GM12878 (cell line): ENCODE measurements around the gene FBLIM1. TPM values are rescaled to one million over a fixed set of nuclear protein-coding genes. Genes with fewer than 3 reads are reported as not detected.

Experiments
- ATAC-seq: fragments of 200-7000 bp; cut with Tn5 transposase; 3 replicates; pipeline ENCODE4 v1.9.1; 2020; ENCODE audit warnings: mild to moderate bottlenecking, moderate library complexity
- BruUV-seq: library from RNA; stranded (reverse); fragments of 400-500 nt; replicated peaks from 2 replicates; lab custom pipeline; 2021; lab: Mats Ljungman, UMichigan
- CTCF ChIA-PET: fragments of 300-600 bp; sonication (Branson Sonifier 250); formaldehyde crosslinking; extraction: SDS; loops from one replicate; lab custom pipeline; 2021; ENCODE audit warnings: inconsistent platforms; lab: Yijun Ruan, JAX
- POLR2A ChIA-PET: fragments of 350-600 bp; formaldehyde crosslinking; extraction: SDS; loops from one replicate; lab custom pipeline; 2021; ENCODE audit warnings: inconsistent platforms; lab: Charles Lee
- RAD21 ChIA-PET: fragments of 300-600 bp; sonication (Branson Sonifier 250); formaldehyde crosslinking; loops from one replicate; lab custom pipeline; 2023; ENCODE audit warnings: antibody characterized with exemption; ENCODE audit not compliant: unreplicated experiment; lab: Charles Lee
- SMC1A ChIA-PET: fragments of 300-600 bp; sonication (Branson Sonifier 250); formaldehyde crosslinking; loops from one replicate; lab custom pipeline; 2023; ENCODE audit not compliant: unreplicated experiment, uncharacterized antibody; lab: Charles Lee
- DNase-seq: peaks from one replicate; pipeline ENCODE4 v3.0.0-alpha.2; 2011; ENCODE audit warnings: low read depth, low spot score
- FAIRE-seq: peaks from 3 replicates; lab custom pipeline; 2011; peaks lifted over from hg19 to GRCh38; lab: Jason Lieb, UNC
- H2AFZ ChIP-seq: 2 replicates; pipeline ENCODE4 v1.6.0; 2011; ENCODE audit warnings: low read depth, low read length, control low read depth; ENCODE audit not compliant: control insufficient read depth
- H3K27ac ChIP-seq: 2 replicates; pipeline ENCODE4 v1.5.1; 2011; ENCODE audit warnings: control low read depth; ENCODE audit not compliant: control insufficient read depth, insufficient read depth
- H3K27me3 ChIP-seq, 2 experiments: replicated peaks in 1 of 2; 2 replicates each; pipeline versions ENCODE4 v1.6.0 to v1.6.1; 2011; ENCODE audit warnings: low read length in 1 of 2; ENCODE audit not compliant: control insufficient read depth in 2 of 2, insufficient read depth in 2 of 2
- H3K36me3 ChIP-seq, 2 experiments: 2 replicates each; pipeline ENCODE4 v1.5.1; 2011; ENCODE audit warnings: low read length in 1 of 2; ENCODE audit not compliant: control insufficient read depth in 2 of 2, insufficient read depth in 2 of 2
- H3K4me1 ChIP-seq: 2 replicates; pipeline ENCODE4 v1.6.1; 2011; ENCODE audit warnings: mild to moderate bottlenecking, low read length, moderate library complexity, mixed read lengths; ENCODE audit not compliant: control insufficient read depth, insufficient read depth
- H3K4me2 ChIP-seq: 2 replicates; pipeline ENCODE4 v1.6.0; 2011; ENCODE audit warnings: control low read depth; ENCODE audit not compliant: control insufficient read depth, insufficient read depth
- H3K4me3 ChIP-seq: fragments of 200-600 bp; sonication (generic); 2 replicates; pipeline ENCODE4 v1.5.1; 2016
- H3K79me2 ChIP-seq: 2 replicates; pipeline ENCODE4 v1.6.0; 2011; ENCODE audit warnings: low read length; ENCODE audit not compliant: control insufficient read depth, insufficient read depth
- H3K9ac ChIP-seq: 2 replicates; pipeline ENCODE4 v1.8.0; 2011; ENCODE audit warnings: low read length, control low read depth, mixed read lengths; ENCODE audit not compliant: control insufficient read depth, insufficient read depth
- H3K9me3 ChIP-seq: replicated peaks from 3 replicates; pipeline ENCODE4 v1.5.1; 2011; ENCODE audit warnings: mild to moderate bottlenecking, low read length; ENCODE audit not compliant: control insufficient read depth, insufficient read depth
- H4K20me1 ChIP-seq: 2 replicates; pipeline ENCODE4 v1.6.0; 2011; ENCODE audit not compliant: control insufficient read depth, insufficient read depth
- BACH1 ChIP-seq: fragments of 450-650 bp; IDR thresholded peaks from 2 replicates; pipeline ENCODE4 v1.6.1; 2017; ENCODE audit warnings: mild to moderate bottlenecking, borderline replicate concordance
- CREB1 ChIP-seq: IDR thresholded peaks from 2 replicates; pipeline ENCODE4 v1.6.1; 2012; ENCODE audit warnings: low read depth, mild to moderate bottlenecking, inconsistent platforms
- E2F4 ChIP-seq: IDR thresholded peaks from 2 replicates; pipeline ENCODE4 v1.6.1; 2012; ENCODE audit warnings: low read depth, low read length, improper control_type of control experiment
- E4F1 ChIP-seq: fragments of 450-650 bp; IDR thresholded peaks from 2 replicates; pipeline ENCODE4 v1.6.1; 2018; ENCODE audit warnings: borderline replicate concordance, mild to moderate bottlenecking; ENCODE audit not compliant: partially characterized antibody
- FOS ChIP-seq: IDR thresholded peaks from 3 replicates; pipeline ENCODE4 v1.6.1; 2011; ENCODE audit warnings: borderline replicate concordance; ENCODE audit not compliant: insufficient read length; ENCODE audit errors: extremely low read depth
- FOXK2 ChIP-seq: fragments of 450-650 bp; IDR thresholded peaks from 2 replicates; pipeline ENCODE4 v1.6.1; 2017; ENCODE audit warnings: mild to moderate bottlenecking, moderate library complexity
- GATAD2B ChIP-seq: fragments of 450-650 bp; conservative IDR thresholded peaks from 2 replicates; pipeline ENCODE4 v1.6.1; 2017; ENCODE audit warnings: low read depth, mild to moderate bottlenecking, moderate library complexity
- IRF4 ChIP-seq: IDR thresholded peaks from 2 replicates; pipeline ENCODE4 v1.6.1; 2011; ENCODE audit warnings: low read depth, low read length
- NFIC ChIP-seq: IDR thresholded peaks from 2 replicates; pipeline ENCODE4 v1.6.1; 2012; ENCODE audit warnings: low read depth, mild to moderate bottlenecking, inconsistent platforms, low read length, moderate library complexity
- NKRF ChIP-seq: fragments of 450-650 bp; conservative IDR thresholded peaks from 2 replicates; pipeline ENCODE4 v1.6.1; 2017; ENCODE audit warnings: mild to moderate bottlenecking, moderate library complexity
- POU2F2 ChIP-seq: IDR thresholded peaks from 3 replicates; pipeline ENCODE4 v1.6.1; 2011; ENCODE audit warnings: low read depth, mild to moderate bottlenecking, low read length, borderline replicate concordance
- SP1 ChIP-seq: IDR thresholded peaks from one replicate; pipeline ENCODE4 v1.6.1; 2011; ENCODE audit warnings: low read depth, low read length
- STAT3 ChIP-seq: IDR thresholded peaks from 2 replicates; pipeline ENCODE4 v1.6.1; 2011; ENCODE audit warnings: low read depth, low read length, improper control_type of control experiment
- ZBTB11 ChIP-seq: fragments of 450-650 bp; formaldehyde crosslinking; IDR thresholded peaks from 2 replicates; pipeline ENCODE4 v1.5.0; 2022; ENCODE audit warnings: mild to moderate bottlenecking, missing genetic modification characterization
- ZNF217 ChIP-seq: fragments of 450-650 bp; IDR thresholded peaks from 2 replicates; pipeline ENCODE4 v1.6.1; 2017; ENCODE audit warnings: antibody characterized with exemption, mild to moderate bottlenecking
- ZSCAN29 ChIP-seq: fragments of 450-650 bp; IDR thresholded peaks from 2 replicates; pipeline ENCODE4 v1.6.1; 2017; ENCODE audit warnings: mild to moderate bottlenecking, moderate library complexity
- WGBS: methylation state at CpG from one replicate; pipeline ENCODE4 v1.1.6; 2016; ENCODE audit warnings: low lambda C conversion rate; ENCODE audit not compliant: insufficient replicate concordance, insufficient coverage; ENCODE audit errors: missing lambda C conversion rate; 5-methylcytosine and 5-hydroxymethylcytosine counted together
- in situ Hi-C: fragments of 300-500 bp; cut with MboI; formaldehyde crosslinking; loops from 9 replicates; pipeline ENCODE4 v1.14.3; 2018; ENCODE audit warnings: mixed read lengths
- intact Hi-C: fragments of 100-400 bp; cut with micrococcal nuclease; formaldehyde crosslinking; loops from one replicate; pipeline ENCODE4 v1.14.2; 2022; ENCODE audit not compliant: unreplicated experiment
- polyA plus RNA-seq, 11 experiments: library from polyadenylated mRNA; depleted of rRNA in 4 of 11; unstranded in 6 of 11; stranded (reverse) in 5 of 11; fragments of >200 nt; fragmentation: Nextera tagmentation in 4 of 11; fragmentation: Illumina TruSeq in 1 of 11; extraction: Ambion mirVana in 4 of 11; extraction: Trizol in 1 of 11; gene quantifications; 1 replicate in 1 of 11; 2 replicates in 10 of 11; pipeline versions ENCODE4 v1.2.1 to v1.2.3, GENCODE V29; 2011 to 2016; ENCODE audit warnings: inconsistent platforms in 2 of 11, missing spikeins in 2 of 11, low read depth in 1 of 11
- total RNA-seq, 4 experiments: library from RNA; depleted of rRNA in 3 of 4; stranded (reverse); fragments of >200 nt in 3 of 4; fragmentation: Illumina TruSeq in 1 of 4; extraction: Trizol in 1 of 4; gene quantifications; 2 replicates each; pipeline versions ENCODE4 v1.2.1 to v1.2.3, GENCODE V29; 2013 to 2021

The FBLIM1 gene
- total and polyA plus RNA-seq, 10 of the 15 experiments (the other 5 are each of a cell fraction or from before 2014, with no cell fraction given): 0.03 to 0.13 TPM; not detected in 8

- TF ChIP-seq FOS: no peak
- TF ChIP-seq ZBTB11: no peak
- TF ChIP-seq GATAD2B: no peak
Observed at GRCh38 chr1:15727021-15727420, 31.6 kb upstream of the FBLIM1 start (continued).

GRCh38 chr1:15727424-15727823 is 31.2 kb upstream of the FBLIM1 start:
- no peak overlapping the region for H3K9ac ChIP-seq
- TSS peak; percentile 39 for BruUV-seq
- no peaks in the 10 kb centered on the region for H3K79me2 ChIP-seq
- H3K4me2 ChIP-seq: no peak overlapping the region
- no peak overlapping the region for H2AFZ ChIP-seq
- H3K4me3 ChIP-seq: no peak overlapping the region
- no peaks in the 10 kb centered on the region for H3K27me3 ChIP-seq
- intact Hi-C loops: no loop called here
- SMC1A ChIA-PET: no interaction called here
- 93% methylated on average over 12 of the region's 13 CpGs for WGBS
- no peaks in the 10 kb centered on the region for H3K9me3 ChIP-seq
- RAD21 ChIA-PET: no interaction called here
- H3K4me1 ChIP-seq: no peaks in the 10 kb centered on the region
- H3K36me3 ChIP-seq: peaks cover 19 to 36% of the 10 kb centered on the region in 2 experiments
- no peak overlapping the region for H3K27ac ChIP-seq
- CTCF ChIA-PET: no interaction called here
- FAIRE-seq (no peak), ATAC-seq (no peak), DNase-seq (no peak)
- no peaks in the 10 kb centered on the region for H4K20me1 ChIP-seq
- POLR2A ChIA-PET: no interaction called here
- in situ Hi-C loops: no loop called here
- TF ChIP-seq NFIC: no peak
- no peak for TF ChIP-seq POU2F2
- TF ChIP-seq ZSCAN29: no peak
- no peak for TF ChIP-seq STAT3
- no peak for TF ChIP-seq CREB1
- TF ChIP-seq SP1: no peak
- TF ChIP-seq IRF4: no peak
- no peak for TF ChIP-seq FOXK2
- TF ChIP-seq NKRF: no peak
- TF ChIP-seq E2F4: no peak
- no peak for TF ChIP-seq E4F1
- TF ChIP-seq BACH1: no peak
- no peak for TF ChIP-seq GATAD2B
- no peak for TF ChIP-seq ZNF217
